Endothelial cell (in vitro differentiated cells): ENCODE measurements around the gene L3MBTL3. TPM values are rescaled to one million over a fixed set of nuclear protein-coding genes. Genes with fewer than 3 reads are reported as not detected.

Experiments
- DNase-seq: peaks from one replicate; pipeline ENCODE4 v3.0.0; 2021; ENCODE audit warnings: low spot score
- H3K27ac Mint-ChIP-seq: one replicate; pipeline ENCODE4 v1.8.0; 2021; ENCODE audit warnings: mixed read lengths, inconsistent platforms; ENCODE audit not compliant: unreplicated experiment
- H3K27me3 Mint-ChIP-seq: one replicate; pipeline ENCODE4 v1.8.0; 2021; ENCODE audit warnings: mild to moderate bottlenecking, moderate library complexity, mixed read lengths, inconsistent platforms; ENCODE audit not compliant: unreplicated experiment
- H3K36me3 Mint-ChIP-seq: one replicate; pipeline ENCODE4 v1.8.0; 2021; ENCODE audit warnings: mild to moderate bottlenecking, low read depth, mixed read lengths, inconsistent platforms; ENCODE audit not compliant: unreplicated experiment
- H3K4me1 Mint-ChIP-seq: one replicate; pipeline ENCODE4 v1.8.0; 2021; ENCODE audit warnings: mild to moderate bottlenecking, mixed read lengths, inconsistent platforms; ENCODE audit not compliant: unreplicated experiment
- H3K4me3 Mint-ChIP-seq: one replicate; pipeline ENCODE4 v1.8.0; 2021; ENCODE audit warnings: mild to moderate bottlenecking, mixed read lengths, inconsistent platforms; ENCODE audit not compliant: unreplicated experiment
- H3K9me3 Mint-ChIP-seq: one replicate; pipeline ENCODE4 v1.8.0; 2021; ENCODE audit warnings: mixed read lengths, inconsistent platforms; ENCODE audit not compliant: unreplicated experiment
- CTCF ChIP-seq: fragments of 200-600 bp; sonication (generic); IDR thresholded peaks from one replicate; pipeline ENCODE4 v1.5.0; 2021; ENCODE audit warnings: antibody characterized with exemption; ENCODE audit not compliant: unreplicated experiment
- total RNA-seq: library from RNA; stranded (reverse); fragmentation: NEBNext Ultra II Directional; extraction: Animal tissue kit (Norgen Biotek cat#: 25700); gene quantifications from one replicate; pipeline ENCODE4 v1.2.1, GENCODE V29; 2021; ENCODE audit not compliant: unreplicated experiment

The L3MBTL3 gene
- total RNA-seq, 1 donor from 2014 or later = 47.9 TPM

- Mint-ChIP-seq H3K36me3 (no peaks in the 10 kb centered on the region), H3K4me3 (no peak overlapping the region), H3K27me3 (no peaks in the 10 kb centered on the region), H3K4me1 (no peaks in the 10 kb centered on the region), H3K27ac (no peak overlapping the region), H3K9me3 (no peaks in the 10 kb centered on the region)
- no peak for TF ChIP-seq CTCF
- DNase-seq = no peak
Observed at GRCh38 chr6:130158056-130158455, 139.7 kb downstream of the L3MBTL3 start.

GRCh38 chr6:130158548-130158947, 140.2 kb downstream of the L3MBTL3 start:
- no peak for TF ChIP-seq CTCF
- Mint-ChIP-seq H3K27me3 (no peaks in the 10 kb centered on the region), H3K27ac (no peak overlapping the region), H3K4me3 (no peak overlapping the region), H3K4me1 (no peaks in the 10 kb centered on the region), H3K9me3 (no peaks in the 10 kb centered on the region), H3K36me3 (no peaks in the 10 kb centered on the region)
- DNase-seq = no peak

GRCh38 chr6:130159956-130160355, 141.6 kb downstream of the L3MBTL3 start:
- Mint-ChIP-seq H3K9me3 (no peaks in the 10 kb centered on the region), H3K27ac (no peak overlapping the region)
- no peak for TF ChIP-seq CTCF

GRCh38 chr6:130161683-130162404, 143.5 kb downstream of the L3MBTL3 start:
- Mint-ChIP-seq H3K27me3 (no peaks in the 10 kb centered on the region), H3K27ac (no peak overlapping the region), H3K9me3 (no peaks in the 10 kb centered on the region), H3K36me3 (no peaks in the 10 kb centered on the region), H3K4me1 (no peaks in the 10 kb centered on the region), H3K4me3 (no peak overlapping the region)
- no peak for DNase-seq
- no peak for TF ChIP-seq CTCF

More at GRCh38 chr6:130159956-130160355, 141.6 kb downstream of the L3MBTL3 start:
- H3K27me3 Mint-ChIP-seq = no peaks in the 10 kb centered on the region
- DNase-seq = no peak
- H3K4me1 Mint-ChIP-seq = no peaks in the 10 kb centered on the region
- no peaks in the 10 kb centered on the region for H3K36me3 Mint-ChIP-seq
- H3K4me3 Mint-ChIP-seq = no peak overlapping the region

GRCh38 chr6:130162421-130162820, 144.0 kb downstream of the L3MBTL3 start:
- Mint-ChIP-seq H3K4me3 (no peak overlapping the region), H3K27ac (no peak overlapping the region), H3K36me3 (no peaks in the 10 kb centered on the region), H3K9me3 (no peaks in the 10 kb centered on the region), H3K27me3 (no peaks in the 10 kb centered on the region), H3K4me1 (no peaks in the 10 kb centered on the region)
- no peak for TF ChIP-seq CTCF
- no peak for DNase-seq
